ENCODE data around the gene CAB39. TPM values are rescaled to one million over a fixed set of nuclear protein-coding genes. Genes with fewer than 3 reads are reported as not detected.

The CAB39 gene
- total RNA-seq, 1 donor from 2014 or later, result 88.3 TPM

Small RNA genes lying within 50 kb of the gene (small RNA-seq; reads per million reads assigned to genes)
- gene BANF1P3 (ENCODE audit: low replicate concordance) (not detected), gene RNU6-268P (ENCODE audit: low replicate concordance) (not detected)

Other genes with a start within 250 kb of the CAB39 start
- gene ITM2C, start 152.1 kb downstream of the CAB39 start, total RNA-seq, result 116 TPM
- gene GPR55, start 212.4 kb downstream of the CAB39 start, total RNA-seq, result not detected